Coronary artery (tissue), 2 donors: ENCODE data around the gene FMO2.

Experiments used
- DNase-seq: peaks from one replicate; pipeline ENCODE4 v3.0.0-alpha.2; 2017; ENCODE audit warnings: low spot score
- H3K27ac ChIP-seq, 2 donors: fragments of 200-600 bp; sonication (generic); one replicate each; pipeline ENCODE4 v1.5.1; 2016 to 2019
- H3K4me3 ChIP-seq: fragments of 200-600 bp; sonication (generic); 2 replicates; pipeline ENCODE4 v1.5.1; 2016; ENCODE audit warnings: mild to moderate bottlenecking, moderate library complexity
- TF ChIP-seq, protein P1 (sequence below): fragments of 200-600 bp; sonication (generic); IDR thresholded peaks from one replicate; pipeline ENCODE4 v1.5.1; 2019; ENCODE audit warnings: antibody characterized with exemption

FMO2 gene

DNA sequence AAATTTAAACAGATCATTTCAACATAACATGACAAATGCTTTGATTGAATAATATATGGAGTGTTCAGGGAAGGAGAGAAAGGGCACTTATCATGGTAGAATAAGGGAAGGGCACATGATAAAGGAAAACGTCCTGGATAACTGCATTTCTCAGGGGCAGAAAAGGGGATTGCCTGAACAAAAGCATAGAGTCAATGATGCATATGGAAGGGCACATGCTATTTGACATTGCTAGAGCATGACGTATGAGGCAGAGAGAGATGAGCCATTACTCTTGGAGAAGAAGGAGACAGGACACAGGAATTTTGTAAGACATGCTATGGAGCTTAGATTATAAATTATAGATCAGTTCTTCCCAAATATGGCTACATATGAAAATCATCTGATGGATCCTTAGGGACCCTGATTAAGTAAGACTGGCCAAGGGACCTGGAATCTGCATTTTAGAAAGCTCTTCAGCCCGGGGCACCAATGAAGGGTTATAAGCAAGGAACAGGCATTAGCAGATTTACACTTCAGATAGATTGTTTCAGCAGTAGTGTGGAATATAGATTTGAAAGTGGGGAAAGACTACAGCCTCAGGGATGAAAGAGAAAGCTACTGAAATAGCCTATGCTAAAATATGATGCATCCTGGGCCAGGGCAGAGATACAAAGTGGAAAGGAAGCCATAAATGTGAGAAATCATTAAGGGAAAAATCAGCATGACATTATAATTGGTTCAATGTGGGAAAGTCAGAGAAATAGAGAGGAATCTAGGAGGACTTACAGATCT lies 21.3 kb downstream of the FMO2 start:
- TF ChIP-seq, protein P1, sequence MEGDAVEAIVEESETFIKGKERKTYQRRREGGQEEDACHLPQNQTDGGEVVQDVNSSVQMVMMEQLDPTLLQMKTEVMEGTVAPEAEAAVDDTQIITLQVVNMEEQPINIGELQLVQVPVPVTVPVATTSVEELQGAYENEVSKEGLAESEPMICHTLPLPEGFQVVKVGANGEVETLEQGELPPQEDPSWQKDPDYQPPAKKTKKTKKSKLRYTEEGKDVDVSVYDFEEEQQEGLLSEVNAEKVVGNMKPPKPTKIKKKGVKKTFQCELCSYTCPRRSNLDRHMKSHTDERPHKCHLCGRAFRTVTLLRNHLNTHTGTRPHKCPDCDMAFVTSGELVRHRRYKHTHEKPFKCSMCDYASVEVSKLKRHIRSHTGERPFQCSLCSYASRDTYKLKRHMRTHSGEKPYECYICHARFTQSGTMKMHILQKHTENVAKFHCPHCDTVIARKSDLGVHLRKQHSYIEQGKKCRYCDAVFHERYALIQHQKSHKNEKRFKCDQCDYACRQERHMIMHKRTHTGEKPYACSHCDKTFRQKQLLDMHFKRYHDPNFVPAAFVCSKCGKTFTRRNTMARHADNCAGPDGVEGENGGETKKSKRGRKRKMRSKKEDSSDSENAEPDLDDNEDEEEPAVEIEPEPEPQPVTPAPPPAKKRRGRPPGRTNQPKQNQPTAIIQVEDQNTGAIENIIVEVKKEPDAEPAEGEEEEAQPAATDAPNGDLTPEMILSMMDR = no peak
- DNase-seq = no peak
- Histone ChIP-seq H3K4me3 (no peak overlapping the region), H3K27ac (peak overlapping the region in 1 of 2 donors; percentile 26)

DNA sequence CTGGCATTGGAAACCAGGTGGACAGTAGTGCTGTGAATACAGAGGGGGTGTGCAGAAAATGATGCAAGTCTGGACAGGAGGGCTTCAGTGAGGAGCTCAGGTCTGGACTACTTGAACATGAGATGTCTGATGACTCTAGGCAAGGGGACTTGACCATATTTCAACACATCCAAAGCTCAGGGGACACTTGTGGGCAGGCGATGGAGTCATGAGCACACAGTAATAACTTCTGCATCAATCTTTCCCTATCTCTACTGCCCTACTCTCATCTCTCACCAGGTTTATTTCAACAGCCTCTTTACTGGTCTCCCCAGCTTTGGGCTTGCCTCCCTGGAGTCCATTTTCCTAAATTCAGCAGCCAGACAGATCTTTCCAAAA lies 21.9 kb downstream of the FMO2 start:
- Histone ChIP-seq H3K27ac (peak overlapping the region in 1 of 2 donors; percentile 26), H3K4me3 (no peak overlapping the region)
- no peak for DNase-seq
- TF ChIP-seq, protein P1 = no peak

DNA sequence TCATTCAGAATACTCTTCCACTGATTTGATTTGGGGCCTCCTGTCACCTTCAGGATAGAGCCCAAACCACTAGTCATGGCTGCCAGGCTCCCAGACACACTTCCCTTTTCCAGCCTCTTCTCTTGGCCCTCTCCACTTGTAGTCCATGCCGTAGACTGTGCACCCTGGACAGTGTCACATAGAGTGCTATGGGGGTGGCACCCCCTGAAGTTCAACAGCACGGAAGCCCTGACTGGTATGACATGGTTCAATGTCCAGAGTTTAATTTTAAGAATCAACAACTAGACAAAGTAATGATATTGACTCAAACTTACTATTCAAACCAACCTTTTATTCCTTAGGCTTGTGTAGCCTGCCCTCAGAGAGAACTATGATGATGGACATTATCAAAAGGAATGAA lies 22.3 kb downstream of the FMO2 start:
- H3K4me3 ChIP-seq = no peak overlapping the region
- H3K27ac ChIP-seq = peak overlapping the region in 1 of 2 donors; percentile 26
- TF ChIP-seq, protein P1 = no peak
- DNase-seq = no peak

DNA sequence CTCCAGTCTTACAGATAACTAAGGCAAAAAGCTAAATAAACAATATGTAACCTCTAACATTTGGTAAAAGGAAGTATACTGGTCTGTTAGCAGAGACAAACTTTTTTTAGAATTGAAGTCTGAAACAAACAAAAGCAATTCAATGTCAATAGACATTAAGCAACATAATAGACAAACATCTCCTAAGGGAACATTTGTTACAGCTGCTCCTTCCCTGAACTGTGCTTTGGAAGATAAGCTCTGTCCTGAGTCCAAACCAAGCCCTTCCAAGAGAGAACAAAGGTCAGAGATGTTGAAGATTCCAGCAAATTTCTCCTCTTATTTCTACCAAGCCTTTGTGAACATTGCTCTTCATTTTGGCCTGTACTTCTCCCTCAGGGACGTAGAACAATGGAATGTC lies 25.3 kb downstream of the FMO2 start:
- Histone ChIP-seq H3K27ac (peak overlapping the region in 1 of 2 donors; percentile 2), H3K4me3 (no peak overlapping the region)
- DNase-seq = no peak
- TF ChIP-seq, protein P1 = no peak

DNA sequence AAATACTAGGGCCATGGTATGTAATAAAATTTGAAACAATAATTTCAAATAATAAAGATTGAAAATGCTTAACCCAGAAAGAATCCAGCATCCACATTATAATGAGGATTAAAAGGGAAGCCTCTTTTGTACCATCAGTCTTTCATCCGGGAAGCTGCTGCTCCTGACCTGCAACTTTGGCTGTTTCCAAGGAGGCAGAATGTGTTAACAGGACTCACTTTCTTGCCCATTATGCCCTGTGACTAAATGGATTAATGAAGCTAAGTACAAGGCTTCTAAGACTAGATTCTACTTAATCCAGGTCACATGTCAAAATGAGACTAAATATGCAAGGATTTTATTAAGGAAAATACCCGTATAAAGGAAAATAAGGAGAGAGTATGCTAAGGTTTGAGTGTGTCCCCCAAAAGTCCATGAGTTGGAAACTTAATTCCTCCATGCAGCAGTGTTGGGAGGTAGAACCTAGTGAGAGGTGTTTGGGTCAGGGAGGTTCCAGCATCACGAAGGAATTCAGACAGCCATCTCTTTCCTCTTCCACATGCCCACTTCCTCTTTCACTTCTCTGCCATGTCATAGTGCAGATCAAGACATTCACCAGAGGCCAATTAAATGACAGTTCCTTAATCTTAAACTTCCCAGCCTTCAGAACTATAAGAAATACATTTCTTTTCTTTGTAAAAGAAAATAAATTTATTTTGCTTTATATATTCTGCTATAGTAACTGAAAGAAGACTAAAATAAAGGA lies 27.7 kb downstream of the FMO2 start:
- DNase-seq = no peak

DNA sequence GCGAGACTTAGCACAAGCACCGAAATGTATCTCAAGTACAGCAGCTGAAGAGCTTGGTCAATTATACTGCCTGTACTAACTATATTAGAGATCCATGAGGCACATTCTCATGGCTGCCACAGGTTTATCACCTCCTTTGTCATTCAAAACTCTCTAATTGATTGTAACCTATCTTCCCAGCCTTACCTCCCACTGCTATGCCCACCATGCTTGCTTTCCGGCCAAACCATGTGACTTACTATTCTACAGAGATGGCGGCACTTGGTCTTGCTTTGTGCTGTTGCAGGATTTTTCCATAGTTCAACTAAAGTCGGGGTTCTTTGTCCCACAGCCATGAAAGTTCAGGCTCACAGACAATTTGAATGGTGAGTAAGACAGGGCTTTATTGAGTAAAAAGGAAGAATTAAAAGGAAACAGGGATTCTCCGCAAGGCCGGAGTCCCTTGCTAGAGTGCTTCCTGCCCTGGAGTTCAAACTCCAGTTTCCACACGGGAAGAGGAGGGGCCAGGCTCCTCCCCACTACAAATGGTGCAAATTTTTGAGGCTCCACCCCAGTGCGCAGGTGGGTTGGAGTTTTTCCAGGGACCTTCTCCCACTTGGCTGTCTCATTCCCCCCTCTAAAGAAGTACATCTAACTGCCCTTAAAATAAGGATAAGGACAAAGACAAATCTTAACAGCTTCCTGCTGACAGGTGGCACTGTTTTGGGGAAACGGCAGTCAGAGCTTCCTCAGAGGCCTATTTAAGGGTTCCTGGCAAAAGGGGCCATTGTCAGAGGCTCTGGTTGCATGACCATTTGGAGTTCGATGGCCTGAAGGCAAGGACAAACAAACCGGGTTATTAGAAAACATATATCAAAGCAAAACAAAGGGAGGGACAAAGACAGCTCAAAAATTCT lies 28.7 kb downstream of the FMO2 start:
- DNase-seq = no peak
- H3K27ac ChIP-seq = peak overlapping the region in 1 of 2 donors; percentile 44
- TF ChIP-seq, protein P1 = no peak
- no peak overlapping the region for H3K4me3 ChIP-seq

More for the DNA sequence above, 27.7 kb downstream of the FMO2 start:
- H3K27ac ChIP-seq = peak overlapping the region in 1 of 2 donors; percentile 35
- TF ChIP-seq, protein P1 = no peak
- no peak overlapping the region for H3K4me3 ChIP-seq
